Activated CD8-positive, alpha-beta memory T cell treated with anti-CD3 and anti-CD28 coated beads, Interleukin-2, amount 50 U/mL, for 4 hours (primary cell): ENCODE data around the gene HPS4.

Experiments
- DNase-seq: peaks from one replicate; pipeline ENCODE4 v3.0.0-alpha.2; 2020

Gene HPS4

GRCh38 chr22:26494506-26494905 is 10.9 kb upstream of the HPS4 start:
- DNase-seq = no peak

- DNase-seq = no peak
Observed at GRCh38 chr22:26492220-26492619, 8.6 kb upstream of the HPS4 start.

GRCh38 chr22:26489447-26490036 is 6.0 kb upstream of the HPS4 start:
- no peak for DNase-seq

- no peak for DNase-seq
Observed at GRCh38 chr22:26487996-26488395, 4.4 kb upstream of the HPS4 start.

- no peak for DNase-seq
Observed at GRCh38 chr22:26486394-26486793, 2.8 kb upstream of the HPS4 start.

GRCh38 chr22:26485806-26486390 is 2.3 kb upstream of the HPS4 start:
- DNase-seq = no peak

- DNase-seq = no peak
Observed at GRCh38 chr22:26485013-26485412, 1.4 kb upstream of the HPS4 start.

- no peak for DNase-seq
Observed at GRCh38 chr22:26484360-26484706, 750 bp upstream of the HPS4 start.

GRCh38 chr22:26483043-26483438 is 542 bp downstream of the HPS4 start:
- DNase-seq = no peak

GRCh38 chr22:26482161-26482560 is 1.4 kb downstream of the HPS4 start:
- no peak for DNase-seq

- no peak for DNase-seq
Observed at GRCh38 chr22:26481694-26482093, 1.9 kb downstream of the HPS4 start.

- DNase-seq = no peak
Observed at GRCh38 chr22:26481112-26481693, 2.4 kb downstream of the HPS4 start.

GRCh38 chr22:26480611-26480932 is 3.0 kb downstream of the HPS4 start:
- DNase-seq = no peak

GRCh38 chr22:26479792-26480610 is 3.6 kb downstream of the HPS4 start:
- no peak for DNase-seq

GRCh38 chr22:26479043-26479791 is 4.4 kb downstream of the HPS4 start:
- no peak for DNase-seq

- no peak for DNase-seq
Observed at GRCh38 chr22:26477341-26477731, 6.2 kb downstream of the HPS4 start.

GRCh38 chr22:26476705-26477340 is 6.8 kb downstream of the HPS4 start:
- DNase-seq = no peak

GRCh38 chr22:26474682-26475081 is 8.9 kb downstream of the HPS4 start:
- no peak for DNase-seq

GRCh38 chr22:26471522-26471921 is 12.1 kb downstream of the HPS4 start:
- no peak for DNase-seq

GRCh38 chr22:26470807-26471206 is 12.8 kb downstream of the HPS4 start:
- DNase-seq = no peak

- DNase-seq = no peak
Observed at GRCh38 chr22:26466196-26466595, 17.4 kb downstream of the HPS4 start.

GRCh38 chr22:26464312-26464711 is 19.3 kb downstream of the HPS4 start:
- no peak for DNase-seq

GRCh38 chr22:26463688-26464087 is 19.9 kb downstream of the HPS4 start:
- no peak for DNase-seq
